ENCODE results near the gene TSC22D4. TPM values are rescaled to one million over a fixed set of nuclear protein-coding genes. Genes with fewer than 3 reads are reported as not detected.

Gene TSC22D4
- polyA plus RNA-seq, 1 of the 3 experiments (the other 2 are of a cell fraction), result 32.7 TPM

- H3K9me3 ChIP-seq, result no peaks in the 10 kb centered on the region
- H3K27me3 ChIP-seq (ENCODE audit: insufficient read depth), result no peaks in the 10 kb centered on the region
- peaks cover 6% of the 10 kb centered on the region for H3F3A ChIP-seq (replicated peaks; ENCODE audit: insufficient read depth)
- peaks cover 4 to 32% of the 10 kb centered on the region in 2 experiments; a peak in 3 of 4 replicates for H3K4me1 ChIP-seq (ENCODE audit: control insufficient read depth in 1 of 2, insufficient read depth in 2 of 2, low read depth in 1 of 2, low read length in 1 of 2)
- DNase-seq, result no peak
- TF ChIP-seq NRF1 (IDR thresholded peaks at IDR 0.05; ENCODE audit: low read depth, low read length) (no peak), POLR2AphosphoS5 (IDR thresholded peaks at IDR 0.05; ENCODE audit: low read depth, low read length) (no peak), JUND (IDR thresholded peaks at IDR 0.05) (no peak), RFX5 (IDR thresholded peaks at IDR 0.05; ENCODE audit: low read length) (no peak), ZBTB33 (IDR thresholded peaks at IDR 0.05; ENCODE audit: borderline replicate concordance, low read depth) (no peak), TAF1 (IDR thresholded peaks at IDR 0.05; ENCODE audit: borderline replicate concordance, low read depth, low read length) (no peak), CTCF (IDR thresholded peaks at IDR 0.05) (no peak), RXRA (IDR thresholded peaks at IDR 0.05; ENCODE audit: borderline replicate concordance, low read depth) (no peak), MEF2A (IDR thresholded peaks at IDR 0.05; ENCODE audit: borderline replicate concordance, low read depth) (no peak), RCOR1 (IDR thresholded peaks at IDR 0.05; ENCODE audit: low read length) (no peak), TCF12 (IDR thresholded peaks at IDR 0.05) (no peak), RAD21 (IDR thresholded peaks at IDR 0.05; ENCODE audit: low read length) (no peak), FOSL2 (IDR thresholded peaks at IDR 0.05; ENCODE audit: borderline replicate concordance, low read depth) (no peak)
- H3K4me2 ChIP-seq, result peak overlapping the region; percentile 93
- H3K4me3 ChIP-seq (ENCODE audit: low read depth in 2 of 2, low read length in 1 of 2), result peak overlapping the region; percentile 51 to 76
- no peak overlapping the region for H2AFZ ChIP-seq (ENCODE audit: low read depth)
- peak overlapping the region in 1 of 2 experiments; percentile 62; a peak in 1 of 4 replicates for H3K27ac ChIP-seq (ENCODE audit: low read depth in 2 of 2, low read length in 1 of 2)
- H3K79me2 ChIP-seq (ENCODE audit: insufficient read depth), result peaks cover 5% of the 10 kb centered on the region; the same call in 1 of the 2 replicates
- 0 out of 2 replicates have a peak overlapping the region, but pooled peaks have one; percentile 73 for H3K9ac ChIP-seq
- 84% methylated on average over 6 of the region's 6 CpGs for WGBS (ENCODE audit: low lambda C conversion rate)
- no peaks in the 10 kb centered on the region for H3K9me2 ChIP-seq
- CTCF ChIA-PET, result interaction anchor here (0.6 to 11.1 kb wide), 4 partner anchors 15 to 207 kb away, joined by 3 to 151 read pairs (median 18); no protein-coding TSS in a partner anchor
- POLR2A ChIA-PET, result no interaction called here
- H3K36me3 ChIP-seq (replicated peaks in 1 of 2; ENCODE audit: control insufficient read depth in 1 of 2, insufficient read depth in 2 of 2, low read length in 1 of 2), result peaks cover 0 to 6% of the 10 kb centered on the region in 2 experiments
- H4K20me1 ChIP-seq (ENCODE audit: insufficient read depth), result no peaks in the 10 kb centered on the region
These were observed 5.6 kb upstream of the TSC22D4 start for GRCh38 chr7:100484673-100485045.
